ENCODE results near the gene PRR23E.

PRR23E gene

GRCh38 chr3:127209155-127209839 is 16.4 kb downstream of the PRR23E start:
- DNase-seq (ENCODE audit: low read depth in 2 of 2) = no peak

- no peak for DNase-seq (ENCODE audit: low read depth in 2 of 2)
Observed at GRCh38 chr3:127209840-127210653, 17.1 kb downstream of the PRR23E start.

GRCh38 chr3:127210654-127210943 is 17.7 kb downstream of the PRR23E start:
- no peak for DNase-seq (ENCODE audit: low read depth in 2 of 2)

GRCh38 chr3:127211118-127212060 is 18.5 kb downstream of the PRR23E start:
- no peak for DNase-seq (ENCODE audit: low read depth in 2 of 2)

- no peak for DNase-seq (ENCODE audit: low read depth in 2 of 2)
Observed at GRCh38 chr3:127212231-127212630, 19.3 kb downstream of the PRR23E start.

- DNase-seq (ENCODE audit: low read depth in 2 of 2) = no peak
Observed at GRCh38 chr3:127212711-127213110, 19.8 kb downstream of the PRR23E start.

- no peak for DNase-seq (ENCODE audit: low read depth in 2 of 2)
Observed at GRCh38 chr3:127213381-127213918, 20.5 kb downstream of the PRR23E start.

- DNase-seq (ENCODE audit: low read depth in 2 of 2) = no peak
Observed at GRCh38 chr3:127214975-127215374, 22.0 kb downstream of the PRR23E start.

- no peak for DNase-seq (ENCODE audit: low read depth in 2 of 2)
Observed at GRCh38 chr3:127215714-127216414, 22.9 kb downstream of the PRR23E start.

- no peak for DNase-seq (ENCODE audit: low read depth in 2 of 2)
Observed at GRCh38 chr3:127216415-127217261, 23.7 kb downstream of the PRR23E start.

GRCh38 chr3:127217596-127218453 is 24.9 kb downstream of the PRR23E start:
- DNase-seq (ENCODE audit: low read depth in 2 of 2) = no peak

- DNase-seq (ENCODE audit: low read depth in 2 of 2) = no peak
Observed at GRCh38 chr3:127218454-127218922, 25.6 kb downstream of the PRR23E start.

- DNase-seq (ENCODE audit: low read depth in 2 of 2) = no peak
Observed at GRCh38 chr3:127220497-127220896, 27.6 kb downstream of the PRR23E start.

- no peak for DNase-seq (ENCODE audit: low read depth in 2 of 2)
Observed at GRCh38 chr3:127221037-127221436, 28.1 kb downstream of the PRR23E start.

GRCh38 chr3:127221446-127222035 is 28.6 kb downstream of the PRR23E start:
- DNase-seq (ENCODE audit: low read depth in 2 of 2) = no peak

GRCh38 chr3:127222163-127222562 is 29.2 kb downstream of the PRR23E start:
- no peak for DNase-seq (ENCODE audit: low read depth in 2 of 2)

GRCh38 chr3:127222664-127223063 is 29.7 kb downstream of the PRR23E start:
- no peak for DNase-seq (ENCODE audit: low read depth in 2 of 2)

- DNase-seq (ENCODE audit: low read depth in 2 of 2) = no peak
Observed at GRCh38 chr3:127224118-127224517, 31.2 kb downstream of the PRR23E start.

- DNase-seq (ENCODE audit: low read depth in 2 of 2) = no peak
Observed at GRCh38 chr3:127226457-127226856, 33.5 kb downstream of the PRR23E start.
